Stimulated activated CD4-positive, alpha-beta T cell treated with anti-CD3 and anti-CD28 coated beads, Interleukin-15, amount 100 ng/mL, for 1 hour (primary cell): ENCODE data around the gene THSD4.

Source experiments
- DNase-seq, 2 donors: peaks; one replicate each; pipeline ENCODE4 v3.0.0-alpha.2; 2020; ENCODE audit warnings: low read depth in 1 of 2, low spot score in 1 of 2

THSD4 gene

GRCh38 chr15:71568227-71568626, 453.0 kb downstream of the THSD4 start:
- no peak for DNase-seq

DNA sequence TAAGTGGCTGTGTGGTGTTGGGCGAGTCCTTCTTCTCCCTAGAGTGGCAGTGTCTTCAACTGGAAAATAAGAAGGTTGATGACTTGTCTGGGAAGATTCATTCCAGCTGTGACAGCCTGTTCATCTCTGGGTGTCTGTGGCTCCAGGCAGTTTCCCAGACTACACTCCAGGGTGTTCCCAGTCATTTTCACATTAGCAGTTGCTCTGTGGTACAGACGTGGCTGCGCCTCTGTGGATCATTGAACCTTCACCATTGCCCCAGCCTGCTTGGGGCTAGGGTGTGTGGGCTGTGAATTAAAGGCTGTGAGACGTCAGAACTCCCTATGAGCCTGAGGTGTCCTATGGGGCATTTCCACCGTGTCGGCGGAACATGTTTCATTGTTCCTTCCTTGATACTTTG, 455.5 kb downstream of the THSD4 start:
- DNase-seq, result no peak

DNA sequence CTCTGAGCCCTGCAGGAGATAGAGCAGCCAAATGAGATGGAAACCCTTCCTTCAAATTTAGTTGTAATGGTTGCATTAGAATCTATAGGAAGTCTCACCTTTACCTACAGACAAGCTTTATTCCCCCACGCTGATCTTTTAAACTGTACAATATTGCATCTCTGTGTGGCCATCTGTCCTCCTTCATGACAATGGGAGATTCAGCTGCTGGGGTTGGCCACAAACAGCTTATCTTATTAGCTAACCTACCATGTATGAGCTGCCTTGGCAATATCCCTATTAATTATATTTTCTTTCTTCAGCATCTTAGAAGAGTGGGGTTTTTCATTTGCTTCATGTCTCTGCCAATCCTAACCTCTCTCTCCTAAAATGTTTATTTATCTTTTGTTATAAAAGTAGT, 456.4 kb downstream of the THSD4 start:
- DNase-seq, result no peak

GRCh38 chr15:71572452-71573053, 457.3 kb downstream of the THSD4 start:
- no peak for DNase-seq

DNA sequence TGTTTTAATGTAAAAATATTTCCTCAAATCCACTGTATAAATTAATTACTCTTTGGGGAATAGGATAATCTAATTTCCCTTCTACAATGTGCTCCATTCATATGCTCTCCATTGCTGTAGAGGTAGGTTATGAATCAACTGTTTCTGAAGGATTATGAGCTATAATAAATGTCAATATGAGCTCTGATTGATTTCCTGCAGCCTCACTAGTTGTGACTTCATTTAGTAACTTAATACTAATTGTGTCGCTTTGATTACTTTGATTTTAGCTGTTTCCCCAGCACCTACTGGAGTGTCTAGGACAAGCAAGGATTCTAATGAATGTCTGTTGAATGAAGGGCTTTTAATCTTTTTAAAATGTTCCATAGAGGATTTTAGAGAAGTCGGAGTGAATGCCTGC, 458.3 kb downstream of the THSD4 start:
- no peak for DNase-seq

DNA sequence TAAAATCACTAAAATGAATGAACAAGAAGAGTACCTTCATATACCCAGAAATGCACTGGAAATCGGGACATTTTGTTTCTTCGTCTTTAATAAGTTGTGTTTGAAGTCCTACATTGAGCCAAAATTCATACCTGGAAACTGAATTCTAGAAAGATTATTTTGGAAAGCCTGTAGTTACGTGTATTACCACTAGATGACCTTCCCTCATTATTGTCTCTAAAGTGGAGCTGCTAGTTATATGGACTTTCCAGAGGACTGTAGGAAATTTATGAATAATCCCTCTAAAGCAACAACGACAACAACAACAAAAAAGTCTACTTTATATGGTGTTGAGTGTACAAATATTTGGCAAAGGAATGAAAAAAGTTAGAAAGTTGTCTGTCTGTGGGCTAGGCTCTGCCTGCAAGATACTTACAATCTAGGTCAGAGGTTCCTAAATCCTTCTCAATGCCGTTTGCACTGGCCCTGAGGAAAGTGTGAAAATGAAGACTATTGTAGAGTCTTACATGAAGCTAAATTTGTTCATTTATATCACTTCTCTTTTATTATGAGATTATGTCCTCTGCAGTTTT, 460.3 kb downstream of the THSD4 start:
- no peak for DNase-seq

DNA sequence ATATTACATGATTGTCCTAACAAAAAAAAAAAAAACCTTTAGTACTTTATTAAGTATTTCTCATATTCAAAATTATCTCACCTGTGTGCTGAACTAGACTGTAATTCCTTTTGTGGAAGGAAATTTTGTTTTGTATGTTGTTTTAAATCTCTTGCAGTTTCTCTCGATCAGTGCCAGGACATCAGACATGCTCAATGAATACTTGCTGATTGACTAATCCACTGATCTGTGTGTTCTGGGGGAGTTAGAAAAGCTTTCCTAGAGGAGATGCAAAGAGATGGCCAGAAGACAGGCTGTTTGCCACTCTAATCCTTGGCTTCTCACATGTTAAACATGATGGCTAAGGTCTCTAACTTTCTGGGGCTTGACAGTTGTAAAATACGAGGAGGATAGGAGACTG, 461.8 kb downstream of the THSD4 start:
- DNase-seq, result no peak

DNA sequence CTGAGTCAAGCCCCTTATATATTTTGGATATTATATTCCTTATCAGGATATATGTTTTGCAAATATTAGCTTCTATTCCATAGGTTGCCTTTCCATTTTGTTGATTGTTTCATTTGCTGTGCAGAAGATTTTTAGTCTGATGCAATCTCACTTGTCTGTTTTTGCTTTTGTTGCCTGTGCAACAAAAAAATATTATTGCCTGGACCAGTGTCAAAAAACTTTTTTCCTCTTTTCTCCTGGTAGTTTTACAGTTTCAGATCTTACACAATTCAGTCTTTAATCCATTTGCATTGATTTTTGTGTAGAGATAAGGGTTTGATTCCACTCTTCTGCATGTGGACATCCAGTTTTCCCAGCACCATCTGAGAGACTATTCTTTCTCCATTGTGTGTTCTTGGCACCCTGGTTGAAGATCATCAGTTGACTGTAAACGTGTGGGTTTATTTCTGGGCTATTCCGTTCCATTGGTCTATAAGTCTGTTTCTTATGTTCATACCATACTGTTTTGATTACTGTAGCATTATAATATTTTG, 466.2 kb downstream of the THSD4 start:
- no peak for DNase-seq

GRCh38 chr15:71585159-71585558, 469.9 kb downstream of the THSD4 start:
- DNase-seq, result no peak

GRCh38 chr15:71586463-71586862, 471.2 kb downstream of the THSD4 start:
- no peak for DNase-seq

DNA sequence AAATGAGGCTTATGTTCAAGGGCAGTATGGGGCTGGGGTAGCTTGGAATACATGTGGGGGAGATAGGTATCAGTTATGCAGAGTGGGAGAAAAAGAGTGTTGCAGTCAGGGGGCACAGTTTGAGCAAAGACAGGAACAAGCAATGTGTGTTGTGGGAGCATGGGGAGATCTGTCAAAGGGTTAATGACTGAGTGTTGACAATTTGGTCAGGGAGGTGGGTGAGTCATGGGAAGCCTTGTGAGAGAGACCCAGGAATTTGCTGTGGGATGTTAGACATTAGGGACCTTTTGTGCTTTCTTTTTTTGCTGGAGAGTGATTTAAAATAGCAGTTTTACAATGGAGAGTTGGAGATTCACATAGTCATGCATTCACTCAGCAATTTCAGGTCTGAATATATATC, 473.5 kb downstream of the THSD4 start:
- no peak for DNase-seq

GRCh38 chr15:71591057-71591456, 475.8 kb downstream of the THSD4 start:
- no peak for DNase-seq

DNA sequence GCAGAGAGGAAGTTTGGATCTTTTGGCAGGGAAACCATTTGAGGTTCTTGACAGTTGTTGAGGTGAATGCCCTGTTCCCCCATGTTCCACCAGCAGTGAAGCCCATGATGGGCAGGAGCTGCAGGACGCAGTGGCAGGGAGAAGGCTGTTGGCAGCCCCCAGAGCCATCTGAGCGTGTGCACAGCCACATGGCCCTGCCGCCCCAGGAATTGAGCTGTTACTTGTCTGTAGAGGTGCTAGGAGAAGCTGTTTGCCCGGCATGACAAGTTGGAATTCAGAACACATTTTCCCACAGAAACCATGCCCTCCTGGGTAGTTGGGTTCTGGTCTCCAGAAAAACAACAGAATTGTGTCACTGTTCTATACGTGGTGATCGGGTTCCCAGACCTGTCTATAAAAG, 476.9 kb downstream of the THSD4 start:
- no peak for DNase-seq

- DNase-seq, result no peak
These were observed 480.7 kb downstream of the THSD4 start for GRCh38 chr15:71595846-71596553.

DNA sequence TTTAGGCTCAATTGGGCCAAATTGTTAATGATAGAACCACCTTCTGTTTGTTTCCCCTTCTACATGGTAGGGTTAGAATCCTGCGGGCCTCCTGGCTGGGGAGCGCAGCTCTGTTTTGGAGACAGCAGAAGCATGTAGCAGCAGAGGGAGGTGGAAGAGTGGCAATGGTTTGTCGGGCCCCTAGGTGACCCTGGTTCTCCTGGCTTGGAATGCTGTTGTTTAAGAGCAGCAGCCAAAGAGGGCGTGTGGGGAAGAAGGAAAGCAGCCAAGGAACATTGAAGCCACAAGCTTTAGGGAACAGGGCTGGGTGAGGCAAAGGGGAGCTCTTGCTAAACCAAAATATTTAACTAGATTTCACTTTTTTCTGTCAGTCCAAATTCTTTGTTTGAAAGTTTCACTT, 481.4 kb downstream of the THSD4 start:
- DNase-seq, result no peak

- no peak for DNase-seq
These were observed 481.9 kb downstream of the THSD4 start for GRCh38 chr15:71597126-71597525.

DNA sequence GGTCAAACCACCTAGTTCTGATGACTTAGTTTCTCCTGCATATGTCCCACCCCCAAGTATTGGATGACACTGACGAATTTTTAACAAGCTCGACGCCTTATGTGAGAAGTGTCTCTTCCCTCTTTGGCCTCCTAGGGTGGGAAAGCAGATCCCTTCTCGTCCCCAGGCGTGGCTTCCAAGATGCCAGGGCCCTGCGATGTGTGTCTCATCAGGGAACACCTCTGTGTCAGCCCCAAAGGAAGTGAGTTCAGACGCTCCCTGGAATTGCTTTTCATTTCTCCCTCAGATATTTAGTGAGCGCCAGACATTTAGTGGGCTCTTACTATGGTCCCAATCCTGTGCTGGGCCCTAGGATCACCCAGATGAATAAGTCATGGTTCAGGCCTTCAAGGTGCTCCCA, 482.4 kb downstream of the THSD4 start:
- DNase-seq, result no peak

DNA sequence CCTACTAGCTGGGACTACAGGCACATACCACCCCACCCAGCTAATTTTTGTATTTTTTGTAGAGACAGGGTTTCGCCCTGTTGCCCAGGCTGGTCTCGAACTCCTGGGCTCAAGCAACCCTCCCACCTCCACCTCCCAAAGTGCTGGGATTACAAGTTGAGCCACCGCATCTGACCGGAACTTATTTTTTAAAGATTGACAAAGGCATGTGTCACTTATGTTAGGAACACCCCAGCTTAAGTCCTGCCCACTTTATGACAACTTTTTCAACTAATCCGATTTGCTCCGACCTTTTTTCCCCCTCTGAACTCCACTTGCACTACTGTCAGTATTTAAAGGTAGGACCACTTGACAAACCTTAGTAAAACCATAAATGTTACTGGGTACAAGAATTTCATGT, 483.5 kb downstream of the THSD4 start:
- DNase-seq, result no peak

DNA sequence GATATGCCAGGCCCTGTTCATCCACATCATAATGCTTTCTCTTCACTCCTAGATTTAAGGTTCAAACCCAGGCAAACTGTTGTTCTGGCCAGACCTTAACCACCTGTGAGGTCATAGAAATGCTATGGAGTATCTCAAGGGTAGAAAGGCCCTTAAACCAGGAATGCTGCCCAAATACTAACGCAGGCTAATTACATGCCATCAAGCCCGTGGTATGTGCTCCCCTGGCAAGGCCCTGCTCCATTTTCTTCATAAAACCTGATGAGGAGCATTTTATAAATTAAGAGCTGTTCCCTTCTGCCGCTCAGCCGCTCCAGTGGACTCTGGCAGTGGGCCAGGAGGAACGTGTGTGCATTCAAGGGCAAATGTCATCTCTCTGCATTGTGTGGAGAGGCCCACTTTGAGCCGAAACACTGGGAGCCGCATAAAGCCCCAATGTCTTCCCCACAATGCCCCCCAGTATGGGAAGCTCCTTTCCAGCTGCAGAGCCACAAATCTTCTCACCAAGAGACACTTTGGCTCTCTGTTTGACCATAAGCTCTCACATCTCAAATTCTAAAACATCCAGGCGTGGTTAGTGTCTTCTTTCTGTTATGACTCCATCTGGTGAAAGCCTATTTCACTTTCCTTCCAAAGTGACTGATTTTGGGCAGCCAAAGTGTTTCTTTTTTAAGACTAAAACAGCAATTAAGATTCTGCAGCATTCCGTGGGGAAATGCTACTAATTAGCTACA, 484.3 kb downstream of the THSD4 start:
- no peak for DNase-seq

- no peak for DNase-seq
These were observed 485.0 kb downstream of the THSD4 start for GRCh38 chr15:71600237-71600636.

DNA sequence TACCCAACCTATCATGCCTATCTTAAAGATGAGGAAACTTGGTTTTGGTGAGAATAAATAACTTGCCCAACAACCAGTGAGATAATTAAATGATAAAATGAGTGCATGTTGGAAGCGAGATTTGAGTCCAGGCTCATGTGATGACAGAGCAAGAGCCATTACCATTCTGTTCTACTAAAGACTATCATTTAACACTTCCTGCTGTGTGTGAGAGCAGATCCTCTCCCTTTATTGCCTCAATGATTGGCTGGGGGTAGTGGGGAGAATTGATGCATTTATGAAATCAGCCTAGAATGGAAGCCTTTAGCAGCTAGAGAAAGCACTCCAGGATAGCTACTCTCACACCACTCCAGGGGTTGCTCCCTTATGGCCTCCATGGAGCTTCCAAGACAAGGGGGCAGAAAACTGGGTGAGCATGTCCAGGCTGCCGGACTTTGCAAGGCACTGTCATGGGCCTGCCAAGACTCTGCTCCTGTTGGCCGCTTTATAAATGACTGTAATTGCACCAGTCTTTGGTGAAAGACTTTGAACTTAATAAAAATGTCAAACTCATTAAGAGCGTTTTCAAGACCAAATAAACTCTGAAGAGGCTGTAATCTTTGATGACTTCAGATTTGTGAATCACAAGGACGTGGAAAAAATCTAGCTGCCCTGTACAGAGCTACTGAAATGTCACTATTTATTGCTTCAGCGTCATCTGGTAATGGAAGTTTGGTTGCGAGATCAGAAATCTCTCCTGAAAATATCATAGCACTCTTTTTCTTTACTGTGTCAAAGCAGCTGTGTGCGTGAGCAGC, 486.0 kb downstream of the THSD4 start:
- no peak for DNase-seq
